ENCODE data around the gene HPS4.

HPS4 gene

DNA sequence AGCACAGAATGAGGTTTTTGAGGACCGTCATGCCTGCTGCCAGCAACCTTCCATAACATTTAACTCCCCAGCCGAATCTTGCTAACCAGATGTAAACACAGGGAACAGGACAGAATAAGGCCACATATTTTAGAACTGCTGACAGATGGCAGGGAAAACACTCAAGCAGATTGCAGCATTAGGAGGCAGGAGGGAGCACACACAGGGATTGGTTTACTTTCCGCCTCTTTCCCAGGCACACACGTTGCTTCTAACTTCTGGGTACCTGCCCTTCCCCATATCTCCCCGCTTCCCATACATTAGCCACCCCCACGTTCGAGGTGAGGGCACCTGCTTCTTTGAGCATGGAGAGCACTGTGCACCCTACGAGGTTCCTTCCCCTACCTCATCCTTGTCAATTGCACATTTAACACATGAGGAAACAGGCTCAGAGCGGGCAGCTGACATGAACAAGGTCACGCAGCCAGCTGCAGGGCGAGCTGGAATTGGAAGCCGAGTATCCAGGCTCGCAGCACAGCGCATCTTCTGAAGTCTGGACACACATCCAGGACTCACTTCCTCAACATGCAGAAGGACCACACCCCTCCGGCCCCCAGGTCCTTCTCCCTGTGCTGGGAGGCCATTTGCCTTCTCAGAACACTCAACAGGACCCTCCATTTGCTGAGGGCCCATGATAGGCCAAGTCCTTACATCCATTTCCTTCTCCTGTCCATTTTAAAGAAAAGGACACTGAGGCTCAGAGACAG lies 35.8 kb downstream of the HPS4 start:
- H3K4me3 ChIP-seq (ENCODE audit: control insufficient read depth, low read depth, low read length) = no peak overlapping the region
- no peak for DNase-seq (ENCODE audit: low read depth)
- TF ChIP-seq, protein P1, sequence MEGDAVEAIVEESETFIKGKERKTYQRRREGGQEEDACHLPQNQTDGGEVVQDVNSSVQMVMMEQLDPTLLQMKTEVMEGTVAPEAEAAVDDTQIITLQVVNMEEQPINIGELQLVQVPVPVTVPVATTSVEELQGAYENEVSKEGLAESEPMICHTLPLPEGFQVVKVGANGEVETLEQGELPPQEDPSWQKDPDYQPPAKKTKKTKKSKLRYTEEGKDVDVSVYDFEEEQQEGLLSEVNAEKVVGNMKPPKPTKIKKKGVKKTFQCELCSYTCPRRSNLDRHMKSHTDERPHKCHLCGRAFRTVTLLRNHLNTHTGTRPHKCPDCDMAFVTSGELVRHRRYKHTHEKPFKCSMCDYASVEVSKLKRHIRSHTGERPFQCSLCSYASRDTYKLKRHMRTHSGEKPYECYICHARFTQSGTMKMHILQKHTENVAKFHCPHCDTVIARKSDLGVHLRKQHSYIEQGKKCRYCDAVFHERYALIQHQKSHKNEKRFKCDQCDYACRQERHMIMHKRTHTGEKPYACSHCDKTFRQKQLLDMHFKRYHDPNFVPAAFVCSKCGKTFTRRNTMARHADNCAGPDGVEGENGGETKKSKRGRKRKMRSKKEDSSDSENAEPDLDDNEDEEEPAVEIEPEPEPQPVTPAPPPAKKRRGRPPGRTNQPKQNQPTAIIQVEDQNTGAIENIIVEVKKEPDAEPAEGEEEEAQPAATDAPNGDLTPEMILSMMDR (IDR thresholded peaks at IDR 0.05; ENCODE audit: control insufficient read depth, insufficient read depth, low read depth, low read length, missing control alignments) = no peak

DNA sequence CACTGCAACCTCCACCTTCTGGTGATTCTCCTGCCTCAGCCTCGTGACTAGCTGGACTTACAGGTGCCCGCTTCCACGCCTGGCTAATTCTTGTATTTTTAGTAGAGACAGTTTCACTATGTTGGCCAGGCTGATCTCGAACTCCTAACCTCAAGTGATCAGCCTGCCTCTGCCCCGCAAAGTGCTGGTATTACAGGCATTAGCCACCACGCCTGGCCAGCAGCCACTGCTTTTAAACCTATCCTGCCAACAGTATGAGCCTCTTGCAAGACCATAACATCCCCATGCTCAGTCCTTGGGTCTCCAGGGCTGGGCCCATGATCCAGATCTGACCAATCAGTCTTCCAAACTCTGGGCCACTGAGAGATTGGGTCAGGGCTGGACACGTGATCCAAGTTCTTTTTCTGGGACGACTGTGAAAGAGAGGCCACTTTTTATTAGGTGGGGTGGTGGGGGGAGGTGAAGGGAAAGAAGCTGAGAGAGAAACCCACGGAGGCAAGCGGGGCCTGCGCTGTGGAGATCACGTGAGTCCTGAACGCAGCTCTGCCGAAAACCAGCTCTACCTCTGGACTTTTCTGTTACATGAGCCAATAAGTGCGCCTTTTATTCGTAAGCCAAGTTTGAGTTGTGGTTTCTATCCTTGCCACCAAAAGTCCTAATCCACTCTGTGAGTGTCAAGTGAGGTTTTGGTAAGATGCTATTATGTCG lies 36.6 kb downstream of the HPS4 start:
- H3K4me3 ChIP-seq (ENCODE audit: control insufficient read depth, low read depth, low read length) = no peak overlapping the region
- TF ChIP-seq, protein P1 (IDR thresholded peaks at IDR 0.05; ENCODE audit: control insufficient read depth, insufficient read depth, low read depth, low read length, missing control alignments) = no peak
- DNase-seq (ENCODE audit: low read depth) = no peak

DNA sequence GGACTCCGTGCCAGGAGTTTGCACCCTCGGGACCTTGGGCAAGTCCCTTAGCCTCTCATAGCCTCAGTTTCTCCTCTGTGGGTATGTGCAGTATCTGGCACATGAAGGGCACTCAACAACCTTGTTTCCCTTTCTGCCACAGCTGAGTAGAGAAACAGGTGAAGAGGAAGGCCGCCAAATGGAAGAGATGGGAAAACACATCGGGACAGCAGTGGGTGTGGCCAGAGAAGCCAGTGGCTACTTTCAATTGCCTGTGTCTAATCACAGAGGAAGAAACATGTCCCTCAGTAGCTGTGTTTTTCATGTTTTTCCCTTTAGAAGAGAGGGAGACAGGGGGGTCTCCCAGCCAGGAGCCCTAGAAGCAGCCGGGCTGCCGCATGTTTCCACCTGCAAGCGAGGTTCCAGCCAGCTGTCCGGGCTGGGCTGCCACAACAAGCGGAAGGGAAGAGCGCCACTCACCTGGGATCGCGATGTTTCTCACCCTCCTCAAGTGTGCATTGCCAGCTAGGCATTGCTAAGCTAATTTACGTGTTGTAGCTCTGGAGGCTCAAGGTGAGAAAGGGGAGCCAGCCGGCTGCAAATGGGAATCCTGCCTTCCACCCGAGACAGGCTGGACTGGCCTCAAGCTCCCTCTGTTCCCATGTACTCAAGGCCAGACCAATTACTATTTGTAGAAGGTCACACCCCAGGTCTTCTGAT lies 37.9 kb downstream of the HPS4 start:
- H3K4me3 ChIP-seq (ENCODE audit: control insufficient read depth, low read depth, low read length) = no peak overlapping the region
- DNase-seq (ENCODE audit: low read depth) = no peak
- TF ChIP-seq, protein P1 (IDR thresholded peaks at IDR 0.05; ENCODE audit: control insufficient read depth, insufficient read depth, low read depth, low read length, missing control alignments) = no peak

DNA sequence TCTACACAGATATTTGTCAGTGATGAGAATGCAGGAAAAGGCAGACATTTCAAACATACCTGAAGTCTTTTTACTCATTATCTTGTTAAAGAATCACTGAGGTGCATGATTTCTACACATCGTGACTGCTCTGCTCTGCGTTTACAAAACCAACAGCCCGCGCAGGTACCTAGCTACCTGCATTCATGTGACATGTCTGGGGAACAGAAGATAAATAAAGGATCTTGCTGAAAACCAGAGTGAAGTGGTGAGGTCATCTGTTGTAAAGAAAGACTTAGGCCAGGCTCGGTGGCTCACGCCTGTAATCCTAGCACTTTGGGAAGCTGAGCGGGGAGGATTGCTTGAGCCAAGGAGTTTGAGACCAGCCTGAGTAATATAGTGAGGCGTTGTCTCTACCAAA lies 38.8 kb downstream of the HPS4 start:
- H3K4me3 ChIP-seq (ENCODE audit: control insufficient read depth, low read depth, low read length) = no peak overlapping the region
- no peak for DNase-seq (ENCODE audit: low read depth)
- TF ChIP-seq, protein P1 (IDR thresholded peaks at IDR 0.05; ENCODE audit: control insufficient read depth, insufficient read depth, low read depth, low read length, missing control alignments) = no peak

DNA sequence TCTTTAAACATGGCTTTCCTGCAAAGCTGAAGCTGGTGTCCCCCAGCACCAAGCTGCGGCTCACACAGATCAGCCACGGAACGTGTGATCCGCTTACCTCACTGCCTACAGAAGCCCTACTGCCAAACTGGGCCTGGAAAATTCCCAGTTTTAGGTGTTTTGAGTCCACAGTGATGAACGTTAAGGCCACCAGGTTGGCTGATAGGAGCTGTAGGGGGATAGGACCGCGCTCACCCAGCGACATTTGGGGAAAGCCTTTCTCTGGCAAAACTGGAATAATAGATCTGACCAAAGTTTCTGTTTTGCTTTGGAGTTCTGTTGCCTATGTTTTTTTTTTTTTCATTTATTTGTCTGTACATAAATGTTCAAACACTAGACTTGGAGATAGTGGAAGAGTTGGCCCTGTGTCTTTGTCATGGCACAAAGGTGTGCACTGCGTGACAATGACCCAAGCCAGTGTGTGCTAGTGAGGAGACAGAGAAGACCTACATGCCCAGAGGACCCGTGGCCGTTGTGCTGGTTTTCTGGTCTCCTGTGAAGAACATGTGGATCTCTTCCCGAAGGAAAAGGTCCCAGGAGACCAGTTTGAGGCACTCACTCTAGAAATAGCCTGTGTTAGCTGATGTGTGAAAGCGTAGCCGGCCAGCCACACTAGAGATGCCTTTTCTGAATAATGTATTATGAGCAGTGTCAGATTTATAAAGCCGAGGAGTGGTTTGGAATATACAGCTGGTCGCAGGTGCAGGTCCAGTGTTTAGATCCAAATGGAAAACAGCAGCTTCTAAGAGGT lies 39.5 kb downstream of the HPS4 start:
- TF ChIP-seq, protein P1 (IDR thresholded peaks at IDR 0.05; ENCODE audit: control insufficient read depth, insufficient read depth, low read depth, low read length, missing control alignments) = no peak
- DNase-seq (ENCODE audit: low read depth) = no peak
- H3K4me3 ChIP-seq (ENCODE audit: control insufficient read depth, low read depth, low read length) = no peak overlapping the region
